Lower leg skin (tissue), 3 donors: ENCODE measurements around the gene CFAP54.

ENCODE experiments used
- CTCF ChIP-seq, 3 donors: fragments of 450-650 bp; IDR thresholded peaks; one replicate each; pipeline ENCODE4 v1.5.1; 2016; ENCODE audit warnings: antibody characterized with exemption in 3 of 3, mild to moderate bottlenecking in 3 of 3, moderate library complexity in 2 of 3
- POLR2A ChIP-seq, 2 donors: fragments of 450-650 bp; IDR thresholded peaks; one replicate each; pipeline ENCODE4 v1.6.1; 2016 to 2017; ENCODE audit warnings: antibody characterized with exemption in 2 of 2, mild to moderate bottlenecking in 1 of 2, moderate library complexity in 1 of 2

- no peak for TF ChIP-seq CTCF (IDR thresholded peaks at IDR 0.05)
- TF ChIP-seq POLR2A (IDR thresholded peaks at IDR 0.05) = no peak
Measured at GRCh38 chr12:96471368-96472050, 17.9 kb upstream of the CFAP54 start.
